HG02610 (cell line): Measurements from ENCODE around the gene COX19.
"Not testable (repeated sequence)": the region's sequence is repeated elsewhere in the genome, so short reads cannot be mapped to it uniquely, and the experiment has no call there.

Experiments
- ATAC-seq: cut with Tn5 transposase; IDR thresholded peaks from one replicate; pipeline ENCODE4 v1.9.1; 2021; ENCODE audit warnings: mild to moderate bottlenecking, moderate library complexity; ENCODE audit not compliant: unreplicated experiment

COX19 gene

DNA sequence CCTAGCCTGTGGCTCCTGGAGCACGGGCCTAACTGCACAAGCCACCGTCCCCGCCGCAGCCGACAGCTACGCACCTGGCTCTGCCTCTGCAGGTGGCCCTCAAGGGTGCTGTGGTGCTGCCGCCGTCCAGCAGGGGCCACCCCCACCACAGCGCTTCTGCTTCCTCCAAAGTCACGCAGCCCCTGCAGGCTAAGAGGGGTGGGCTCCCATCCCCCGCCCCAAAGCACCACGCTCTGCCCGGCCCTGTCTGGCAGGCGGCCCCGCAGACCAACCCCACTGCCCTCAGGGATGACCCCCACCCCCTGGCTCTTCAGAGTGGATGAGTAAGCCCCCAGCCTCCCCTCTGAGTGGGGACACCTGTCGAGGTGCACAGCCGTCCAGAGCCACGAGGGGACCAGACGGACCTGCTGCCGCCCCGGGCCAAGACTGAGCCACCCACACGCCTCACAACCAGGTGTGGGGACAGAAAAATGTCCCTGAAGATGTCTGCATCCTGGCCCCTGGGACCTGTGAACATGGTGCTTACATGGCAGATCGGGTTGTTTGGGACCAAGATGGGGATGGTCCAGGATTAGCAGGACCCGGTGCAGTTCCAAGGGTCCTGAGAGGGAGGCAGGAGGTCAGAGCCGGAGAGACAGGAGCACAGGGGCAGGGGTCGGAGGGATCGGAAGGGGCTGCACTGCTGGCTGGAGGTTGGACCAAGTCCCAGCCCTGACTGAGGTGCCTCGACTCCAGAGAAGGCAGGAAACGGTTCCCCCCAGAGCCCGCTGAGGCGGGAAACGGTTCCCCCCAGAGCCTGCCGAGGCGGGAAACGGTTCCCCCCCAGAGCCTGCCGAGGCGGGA, 11.9 kb downstream of the COX19 start:
- ATAC-seq, result no peak

DNA sequence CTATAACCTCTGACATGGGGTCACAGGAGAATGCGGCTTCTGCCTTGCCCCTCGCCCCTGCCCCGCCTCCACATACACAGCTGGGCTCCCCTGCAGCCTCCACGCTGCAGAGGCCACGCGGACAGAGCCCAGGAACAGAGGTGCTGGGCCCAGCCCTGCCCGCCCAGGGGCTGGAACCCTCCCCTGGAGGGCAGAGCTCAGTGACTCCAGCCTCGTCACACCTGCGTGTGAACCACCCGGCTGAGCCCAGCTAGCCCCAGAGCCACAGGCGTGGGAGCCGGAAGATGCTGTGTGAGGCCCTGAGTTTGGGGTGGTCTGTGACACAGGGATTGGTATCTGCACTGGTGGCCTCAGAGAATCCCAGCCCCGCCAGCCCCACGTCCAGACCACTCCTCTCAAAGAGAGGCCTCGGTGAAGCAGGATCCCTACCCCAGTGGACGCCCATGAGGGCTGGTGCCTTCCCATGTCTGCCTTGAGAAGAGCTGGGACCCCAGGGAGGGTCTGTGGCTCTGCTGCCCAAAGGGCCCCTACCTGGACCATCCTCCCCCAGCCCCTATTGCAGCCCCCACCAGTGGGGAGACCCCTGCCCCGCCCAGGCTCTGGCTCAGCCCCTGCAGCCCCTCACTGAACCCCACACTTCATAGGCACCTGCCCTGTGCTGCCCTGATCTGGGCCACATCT, 12.8 kb downstream of the COX19 start:
- ATAC-seq, result no peak

DNA sequence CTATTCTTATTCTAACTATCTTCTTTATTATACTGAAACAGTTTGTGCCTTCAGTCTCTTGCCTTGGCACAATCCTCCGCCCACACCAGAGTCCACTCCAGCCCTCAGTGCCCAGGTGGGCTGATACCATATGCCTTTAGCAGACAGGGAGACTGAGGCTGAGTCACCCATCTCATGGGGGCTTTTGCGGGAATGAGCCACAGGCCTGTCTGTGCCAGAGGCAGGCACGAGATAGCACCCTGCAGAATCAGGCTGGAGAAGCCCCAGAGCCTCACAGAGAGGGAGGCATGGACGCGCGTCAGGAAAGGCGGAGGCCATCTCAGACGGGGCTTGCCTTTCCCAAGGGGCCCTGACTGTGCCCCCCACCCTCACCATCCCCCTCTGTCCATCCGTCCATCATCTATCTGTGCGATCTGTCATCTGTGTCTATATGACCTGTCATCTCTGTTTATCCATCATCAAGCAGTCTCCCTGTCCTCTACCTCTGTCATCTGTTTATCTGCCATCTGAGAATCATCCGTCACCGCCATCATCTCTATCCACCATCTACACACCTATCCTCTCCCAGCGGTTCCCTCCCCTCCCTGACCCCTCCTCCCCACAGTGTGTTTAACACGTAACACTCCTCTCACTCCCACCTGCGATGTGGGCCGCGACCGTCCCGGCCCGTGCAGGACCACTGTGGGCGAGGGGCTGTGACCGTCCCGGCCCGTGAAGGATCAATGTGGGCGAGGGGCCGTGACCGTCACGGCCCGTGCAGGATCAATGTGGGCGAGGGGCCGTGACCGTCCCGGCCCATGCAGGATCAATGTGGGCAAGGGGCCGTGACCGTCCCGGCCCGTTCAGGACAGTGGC, 13.6 kb downstream of the COX19 start:
- no peak for ATAC-seq

DNA sequence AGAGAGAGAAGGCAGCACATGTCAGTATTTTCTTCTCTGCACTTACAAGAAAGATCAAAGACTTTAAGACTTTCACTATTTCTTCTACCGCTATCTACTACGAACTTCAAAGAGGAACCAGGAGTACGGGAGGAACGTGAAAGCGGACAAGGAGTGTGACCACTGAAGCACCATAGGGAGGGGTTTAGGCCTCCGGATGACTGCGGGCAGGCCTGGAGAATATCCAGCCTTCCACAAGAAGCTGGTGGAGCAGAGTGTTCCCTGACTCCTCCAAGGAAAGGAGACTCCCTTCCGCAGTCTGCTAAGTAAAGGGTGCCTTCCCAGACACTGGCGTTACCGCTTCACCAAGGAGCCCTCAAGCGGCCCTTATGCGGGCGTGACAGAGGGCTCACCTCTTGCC, 14.4 kb downstream of the COX19 start:
- ATAC-seq, result not testable (repeated sequence)

DNA sequence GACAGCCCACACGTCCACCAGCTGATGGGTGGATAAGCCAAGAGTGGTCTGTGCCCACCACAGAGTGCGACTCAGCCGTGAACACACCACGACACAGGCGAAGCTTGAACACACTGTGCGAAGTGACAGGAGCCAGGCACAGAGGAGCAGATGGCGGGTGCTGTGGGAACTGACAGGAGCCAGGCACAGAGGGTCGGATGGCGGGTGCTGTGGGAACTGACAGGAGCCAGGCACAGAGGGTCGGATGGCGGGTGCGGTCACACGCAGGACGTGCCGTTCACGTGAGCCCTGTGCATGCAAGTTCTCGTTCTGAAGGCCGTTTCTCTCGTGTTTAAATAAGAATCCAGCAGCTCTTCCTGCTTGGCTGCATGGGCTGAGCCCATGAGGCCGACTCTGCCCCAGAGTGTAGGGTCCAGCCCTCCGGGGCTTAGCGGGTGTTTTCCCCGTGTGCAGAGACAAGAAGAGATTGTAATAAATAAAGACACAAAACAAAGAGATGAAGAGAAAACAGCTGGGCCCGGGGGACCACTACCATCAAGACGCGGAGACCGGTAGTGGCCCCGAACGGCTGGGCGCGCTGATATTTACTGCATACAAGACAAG, 15.0 kb downstream of the COX19 start:
- no peak for ATAC-seq

DNA sequence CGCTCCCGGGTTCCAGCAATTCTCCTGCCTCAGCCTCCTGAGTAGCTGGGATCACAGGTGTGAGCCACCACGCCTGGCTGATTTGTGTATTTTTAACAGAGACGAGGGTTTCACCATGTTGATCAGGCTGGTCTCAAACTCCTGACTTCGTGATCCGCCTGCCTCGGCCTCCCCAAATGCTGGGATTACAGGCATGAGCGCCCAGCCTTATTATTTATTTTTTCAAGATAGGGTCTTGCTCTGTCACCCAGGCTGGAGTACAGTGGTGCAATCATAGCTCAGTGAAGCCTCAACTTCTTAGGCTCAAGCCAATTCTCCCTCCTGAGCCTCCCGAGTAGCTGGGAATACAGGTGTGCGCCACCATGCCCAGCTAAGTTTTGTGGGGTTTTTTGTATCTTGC, 15.6 kb downstream of the COX19 start:
- ATAC-seq, result not testable (repeated sequence)

DNA sequence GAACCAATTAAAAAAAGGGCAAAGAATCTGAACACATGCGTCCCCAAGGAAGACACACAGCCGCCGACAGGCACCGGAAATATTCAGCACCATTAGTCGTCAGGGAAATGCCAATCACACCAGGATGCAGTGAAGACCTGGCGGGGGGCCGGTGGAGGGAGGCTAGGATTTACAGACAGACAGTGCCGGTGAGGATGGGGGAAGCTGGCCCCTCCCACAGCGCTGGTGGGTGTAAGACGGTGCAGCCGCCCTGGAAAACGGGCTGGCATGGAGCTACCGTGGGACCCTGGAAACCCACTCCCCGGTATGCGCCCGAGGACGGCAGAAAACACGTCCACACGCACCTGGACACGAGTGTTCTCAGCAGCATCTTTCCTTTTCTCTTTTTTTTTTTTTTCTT, 16.1 kb downstream of the COX19 start:
- no peak for ATAC-seq

DNA sequence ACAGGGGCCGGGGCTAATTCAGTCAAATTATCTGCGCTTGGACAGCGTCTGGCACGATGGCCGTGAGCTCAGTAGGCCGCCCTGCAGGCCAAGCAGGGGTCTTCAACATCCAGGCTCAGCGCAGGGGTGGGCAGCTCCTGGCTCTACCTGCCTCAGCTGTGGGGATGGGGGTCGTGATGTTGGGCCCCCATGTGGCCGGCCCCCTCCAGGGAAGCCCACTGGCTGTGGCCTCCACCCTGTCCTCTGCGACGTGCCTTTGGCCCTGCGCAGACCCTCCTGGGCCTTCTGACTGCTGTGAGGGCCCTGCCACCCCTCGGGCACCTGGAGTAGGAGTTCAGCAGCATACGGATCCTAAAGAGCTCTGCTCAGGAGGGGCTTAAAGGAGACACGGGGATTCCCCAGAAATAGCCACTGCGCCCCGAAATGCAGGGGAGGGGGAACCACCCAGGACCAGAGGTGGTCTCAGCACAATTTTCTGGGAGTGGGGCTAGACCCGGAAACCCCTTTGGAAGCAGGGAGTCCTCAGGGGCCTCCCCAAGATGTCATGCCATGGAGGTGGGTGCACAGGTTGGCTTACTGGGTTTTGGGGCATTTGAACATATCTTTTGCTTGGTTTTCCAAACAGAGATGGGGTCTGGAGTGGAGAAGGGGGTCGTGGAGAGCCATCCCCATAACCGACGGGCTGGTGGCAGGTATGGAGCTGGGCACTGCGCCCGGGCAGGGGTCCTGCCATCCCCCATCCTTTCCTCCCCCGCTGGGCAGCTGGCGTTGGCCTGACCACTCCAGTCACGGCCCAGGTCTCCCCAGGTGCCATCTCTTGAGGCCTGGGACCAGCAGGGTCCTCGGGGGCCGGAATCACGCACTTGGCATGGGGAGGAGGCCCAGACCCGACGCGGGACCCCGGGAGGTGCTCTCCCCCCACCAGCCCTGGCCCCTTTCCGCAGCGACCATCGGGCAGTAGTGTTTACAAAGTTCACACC, 16.8 kb downstream of the COX19 start:
- no peak for ATAC-seq

DNA sequence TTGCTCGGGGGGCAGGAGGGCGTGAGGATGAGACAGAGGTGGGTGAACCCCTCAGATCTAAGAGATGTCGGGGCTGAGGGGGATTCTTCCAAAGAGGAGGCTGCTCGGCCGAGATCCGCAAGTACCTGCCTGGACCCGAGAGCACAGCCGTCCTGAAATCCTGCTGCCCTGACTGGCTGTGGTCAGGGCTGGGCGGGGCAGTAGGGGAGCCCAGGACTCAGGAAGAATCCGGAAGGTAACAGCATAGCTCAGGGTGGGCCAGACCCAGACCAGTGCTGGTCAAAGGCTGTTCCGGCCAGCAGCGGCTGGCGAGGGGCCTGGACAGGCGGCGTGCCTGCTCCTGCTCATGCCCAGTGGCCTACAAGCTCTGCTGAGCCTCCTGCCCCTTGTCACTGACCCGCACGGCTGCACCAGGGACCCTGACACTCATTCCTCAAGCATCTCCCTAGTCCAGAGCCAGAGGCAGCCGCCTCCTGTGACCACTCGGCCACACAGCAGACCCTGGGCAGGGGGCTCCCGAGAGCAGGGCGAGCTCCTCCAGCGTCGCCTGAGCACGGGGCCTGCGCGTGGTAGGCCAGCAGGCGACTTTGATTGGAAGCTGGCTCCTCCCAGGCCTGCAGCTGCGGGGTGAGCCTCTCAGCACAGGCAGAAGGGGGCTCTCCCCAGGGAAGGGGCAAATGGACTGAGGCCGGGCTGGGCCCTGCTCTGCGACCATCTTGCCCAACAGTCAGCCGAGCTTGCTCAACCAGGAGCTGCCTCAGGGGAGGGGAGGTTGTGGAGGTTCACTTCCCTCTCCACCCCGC, 17.7 kb downstream of the COX19 start:
- no peak for ATAC-seq

DNA sequence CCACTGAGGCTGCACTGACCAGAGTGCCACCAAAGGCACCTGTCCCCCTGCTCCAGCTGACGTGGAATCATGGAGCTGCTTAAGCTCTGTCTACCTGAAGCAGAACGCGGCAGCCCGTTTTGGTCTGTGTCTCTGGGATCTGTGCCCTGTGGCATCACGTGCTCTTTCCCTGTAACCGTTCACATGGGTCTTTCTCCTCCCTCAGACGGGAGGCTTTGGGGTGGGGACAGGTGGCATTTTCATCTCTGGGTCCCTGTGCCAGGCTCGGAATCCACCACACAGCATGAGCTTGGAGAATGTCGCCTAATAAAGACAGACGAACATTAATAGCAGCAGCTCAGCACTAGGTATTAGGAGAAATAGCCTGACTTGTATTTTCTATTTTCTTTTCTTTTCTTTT, 19.3 kb downstream of the COX19 start:
- ATAC-seq, result no peak

DNA sequence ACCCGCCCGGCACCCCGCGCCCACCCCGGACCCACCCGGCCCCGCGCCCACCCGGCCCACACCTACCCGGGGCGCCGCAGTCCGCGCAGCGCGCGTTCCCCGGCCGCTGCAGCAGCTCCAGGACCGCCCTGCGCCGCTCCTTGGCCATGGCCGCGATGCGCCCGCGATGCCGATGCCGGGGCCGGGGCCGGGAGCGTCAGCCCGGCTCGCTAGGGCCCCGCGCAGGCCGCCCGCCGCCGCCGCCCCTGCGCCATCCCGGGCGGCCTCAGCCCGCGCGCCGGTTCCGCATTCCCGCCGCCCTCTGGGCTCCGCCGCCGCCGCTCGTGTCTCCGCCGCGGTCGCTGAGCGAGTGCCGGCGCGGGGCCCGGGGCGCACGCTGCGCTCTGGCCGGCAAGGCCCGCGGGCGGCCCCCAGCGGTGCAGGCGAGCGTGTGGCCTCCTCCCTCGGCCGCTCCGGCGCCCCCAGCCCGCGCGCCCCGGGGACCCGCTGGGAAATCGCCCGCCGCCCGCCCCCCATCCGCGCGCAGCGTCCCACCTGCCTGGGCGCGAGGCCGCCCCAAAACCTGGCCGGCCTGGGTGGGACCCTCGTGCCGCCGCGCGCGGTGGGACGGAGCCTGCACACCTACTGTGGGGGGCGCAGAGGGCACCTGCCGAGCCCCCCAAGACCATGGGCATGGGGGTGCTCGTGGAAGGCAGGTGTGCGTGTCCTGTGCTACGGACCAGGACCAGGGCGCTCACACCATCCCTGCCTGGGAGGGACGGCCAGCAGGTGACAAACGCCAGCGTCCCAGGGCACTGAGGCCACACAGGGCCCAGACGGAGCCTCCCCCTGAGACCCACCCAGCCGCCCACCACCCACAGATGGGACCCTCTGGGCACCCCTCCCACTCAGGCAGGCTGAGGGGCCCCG, 20.8 kb downstream of the COX19 start, which contains the start of gene ADAP1:
ADAP1 (minus strand) TSS at position 351 of the 909 bp plus-strand sequence; CDS start at position 148, 203 bp downstream.
- ATAC-seq, result peak; percentile 35

DNA sequence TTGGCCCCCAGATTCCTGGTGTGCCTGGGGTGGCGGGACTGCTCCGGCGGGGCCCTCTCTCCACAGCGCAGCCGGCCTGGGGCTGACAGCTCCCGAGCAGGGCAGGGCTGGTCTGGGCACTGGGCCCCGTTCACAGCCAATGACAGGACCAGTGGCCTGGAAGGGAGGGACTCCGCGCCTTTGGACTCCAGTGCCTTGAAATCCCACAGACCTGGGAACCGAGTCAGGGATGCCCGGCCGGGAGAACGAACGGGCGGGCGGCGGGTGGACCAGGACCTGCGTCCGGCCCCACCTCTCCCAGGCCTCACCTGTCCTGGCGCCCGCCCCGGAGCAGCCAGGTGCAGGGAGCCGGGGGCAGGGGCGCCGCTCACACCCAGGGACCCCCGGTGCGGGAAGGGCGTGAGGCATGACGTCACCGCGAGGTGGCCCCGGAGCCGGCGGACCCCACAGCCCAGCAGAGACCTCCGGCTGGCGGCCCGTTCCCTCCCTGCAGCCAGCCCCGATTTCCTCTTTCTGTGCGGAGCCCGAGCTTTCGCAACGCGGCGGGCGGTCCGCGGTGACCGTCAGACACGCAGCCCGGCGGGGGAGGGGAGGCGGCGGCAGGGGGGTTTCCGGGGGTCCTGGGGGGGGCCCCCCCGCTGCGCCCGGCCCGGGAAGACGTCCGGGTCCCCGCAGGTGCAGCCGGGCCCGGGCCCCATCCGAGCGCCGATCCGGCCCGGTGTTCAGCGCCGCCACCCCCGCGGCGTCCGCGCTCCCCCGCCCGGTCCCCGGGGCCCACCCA, 21.6 kb downstream of the COX19 start:
- peak; percentile 13 for ATAC-seq

DNA sequence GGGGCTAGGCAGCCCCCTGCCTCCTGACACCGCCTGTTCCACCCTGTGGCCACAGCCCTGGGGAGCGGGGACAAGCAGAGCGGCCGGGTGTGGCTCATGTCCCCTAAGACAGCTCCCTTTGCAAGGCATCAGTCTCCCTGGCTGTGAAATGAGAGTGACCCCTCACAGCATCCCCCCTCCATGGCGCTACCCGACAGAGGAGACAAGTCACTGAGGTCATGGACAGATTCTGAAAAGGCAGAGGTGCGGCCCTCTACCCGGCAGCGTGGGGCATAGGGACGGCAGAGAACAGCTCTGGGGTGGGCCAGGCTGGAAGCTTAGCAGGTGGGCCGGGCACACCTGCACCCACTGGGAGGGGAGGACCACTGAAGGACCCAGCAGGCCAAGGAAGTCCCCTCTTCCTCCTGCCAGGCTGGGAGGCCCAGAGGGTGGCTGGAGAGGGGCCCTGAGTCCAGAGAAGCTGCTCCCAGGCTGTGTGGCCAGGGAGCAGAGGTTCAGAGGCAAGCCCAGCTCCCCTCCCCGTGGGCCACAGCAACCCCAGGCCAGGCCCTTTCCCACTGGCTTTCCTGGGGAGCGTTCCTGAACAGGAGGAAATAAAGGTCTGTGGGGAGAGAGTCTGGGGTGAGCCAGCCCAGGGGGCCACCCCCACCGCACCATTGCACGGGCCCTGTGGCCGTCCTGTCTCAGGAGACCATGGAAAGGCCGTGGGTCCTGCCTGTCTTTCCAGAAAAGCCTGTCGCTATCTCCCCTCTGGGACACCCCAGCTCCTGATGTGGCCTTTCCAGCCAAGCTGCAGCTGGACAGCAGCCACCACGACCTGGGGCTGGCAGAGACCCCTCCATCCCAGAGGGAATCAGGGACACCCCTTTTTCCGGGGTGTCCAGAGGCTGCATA, 22.6 kb downstream of the COX19 start:
- no peak for ATAC-seq

DNA sequence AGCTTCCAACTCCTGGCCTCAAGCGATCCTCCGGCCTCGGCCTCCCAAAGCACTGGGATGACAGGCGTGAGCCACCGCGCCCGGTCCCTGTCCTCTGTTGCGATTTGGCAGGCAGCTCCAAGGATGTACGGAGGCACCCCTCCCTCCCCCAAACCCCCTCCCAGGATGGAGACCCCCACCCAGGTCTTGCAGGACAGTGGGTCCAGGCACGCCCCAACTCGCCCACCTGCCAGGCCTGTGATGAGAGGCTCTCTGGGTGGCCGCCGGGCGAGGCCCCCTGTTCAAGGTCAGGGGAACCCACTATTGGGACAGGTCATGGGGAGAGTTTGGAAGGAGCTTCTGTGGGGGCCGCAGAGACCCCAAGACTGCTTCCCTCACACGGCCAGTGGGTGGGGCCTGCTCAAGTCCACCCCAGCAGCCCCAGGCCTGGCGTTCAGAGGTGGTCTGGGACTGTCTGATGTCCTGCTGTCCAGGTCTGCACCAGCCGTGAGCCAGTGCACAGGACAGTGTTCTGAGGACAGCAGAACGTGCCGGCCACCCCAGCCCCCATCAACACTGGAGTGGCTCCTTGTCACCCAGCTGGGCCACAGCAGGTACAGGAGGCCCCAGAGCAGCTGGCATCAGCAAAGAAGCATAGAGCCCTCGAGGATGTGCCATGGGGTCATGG, 23.3 kb downstream of the COX19 start:
- no peak for ATAC-seq
